ENCODE results near the gene USP7.

DNA sequence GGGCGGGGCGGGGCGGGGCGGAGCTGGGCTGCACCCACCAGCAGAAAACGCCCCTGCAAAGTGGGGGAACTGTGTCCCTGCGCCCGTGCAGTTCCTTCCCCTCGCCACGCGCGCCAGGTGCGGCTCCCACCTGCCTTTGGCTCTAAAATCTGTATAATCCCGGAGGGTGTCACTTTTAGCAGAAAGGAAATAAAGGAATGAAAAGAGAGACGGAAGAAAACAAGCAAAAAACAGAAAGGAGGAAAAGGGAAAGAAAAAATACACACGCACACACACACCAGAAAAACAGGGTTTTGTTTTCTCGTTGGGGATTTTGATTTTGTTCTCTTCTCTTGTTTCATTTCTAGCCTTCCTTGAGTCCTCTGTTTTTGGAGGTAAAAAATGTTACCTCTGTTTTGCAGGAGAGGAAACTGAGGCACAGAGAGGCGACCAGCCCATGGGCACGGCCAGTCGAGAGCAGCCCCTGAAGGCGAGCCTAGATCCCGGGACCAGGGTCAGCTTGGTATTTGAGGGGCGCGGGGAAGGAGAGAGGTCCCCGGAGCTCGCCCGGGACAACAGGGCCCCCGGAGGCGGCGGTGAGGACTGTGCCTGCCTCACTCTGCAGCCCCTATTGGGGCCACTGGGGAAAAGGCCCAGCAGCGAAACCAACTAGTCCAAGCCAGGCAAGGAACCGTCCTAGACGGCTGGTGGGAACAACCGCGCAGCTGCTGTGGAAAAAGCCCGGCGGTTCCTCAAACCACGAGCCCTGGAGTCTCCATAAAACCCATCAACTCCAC lies 94.3 kb downstream of the USP7 start:
- TF ChIP-seq, protein P1, sequence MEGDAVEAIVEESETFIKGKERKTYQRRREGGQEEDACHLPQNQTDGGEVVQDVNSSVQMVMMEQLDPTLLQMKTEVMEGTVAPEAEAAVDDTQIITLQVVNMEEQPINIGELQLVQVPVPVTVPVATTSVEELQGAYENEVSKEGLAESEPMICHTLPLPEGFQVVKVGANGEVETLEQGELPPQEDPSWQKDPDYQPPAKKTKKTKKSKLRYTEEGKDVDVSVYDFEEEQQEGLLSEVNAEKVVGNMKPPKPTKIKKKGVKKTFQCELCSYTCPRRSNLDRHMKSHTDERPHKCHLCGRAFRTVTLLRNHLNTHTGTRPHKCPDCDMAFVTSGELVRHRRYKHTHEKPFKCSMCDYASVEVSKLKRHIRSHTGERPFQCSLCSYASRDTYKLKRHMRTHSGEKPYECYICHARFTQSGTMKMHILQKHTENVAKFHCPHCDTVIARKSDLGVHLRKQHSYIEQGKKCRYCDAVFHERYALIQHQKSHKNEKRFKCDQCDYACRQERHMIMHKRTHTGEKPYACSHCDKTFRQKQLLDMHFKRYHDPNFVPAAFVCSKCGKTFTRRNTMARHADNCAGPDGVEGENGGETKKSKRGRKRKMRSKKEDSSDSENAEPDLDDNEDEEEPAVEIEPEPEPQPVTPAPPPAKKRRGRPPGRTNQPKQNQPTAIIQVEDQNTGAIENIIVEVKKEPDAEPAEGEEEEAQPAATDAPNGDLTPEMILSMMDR (IDR thresholded peaks at IDR 0.05), result peak in 2 of 6 experiments; percentile 13 to 38
- no peak for TF ChIP-seq POLR2A (IDR thresholded peaks at IDR 0.05)

Data from esophagus squamous epithelium (tissue), 4 donors.